Subcutaneous adipose tissue (tissue), 4 donors: ENCODE measurements around the gene ARF4. TPM values are rescaled to one million over a fixed set of nuclear protein-coding genes. Genes with fewer than 3 reads are reported as not detected.

Experiments used
- total RNA-seq, 4 donors: library from RNA; depleted of rRNA; stranded (reverse); fragments of >200 nt; gene quantifications; one replicate each; pipeline ENCODE4 v1.1.0, GENCODE V29; 2016
- TF ChIP-seq, protein P1 (sequence below): fragments of 450-650 bp; IDR thresholded peaks from one replicate; pipeline ENCODE4 v1.5.1; 2016; ENCODE audit warnings: low read depth, mild to moderate bottlenecking, control low read depth, antibody characterized with exemption, moderate library complexity

Gene ARF4
- total RNA-seq, 4 donors from 2014 or later: 76.7 to 308 (median 96.7) TPM

DNA sequence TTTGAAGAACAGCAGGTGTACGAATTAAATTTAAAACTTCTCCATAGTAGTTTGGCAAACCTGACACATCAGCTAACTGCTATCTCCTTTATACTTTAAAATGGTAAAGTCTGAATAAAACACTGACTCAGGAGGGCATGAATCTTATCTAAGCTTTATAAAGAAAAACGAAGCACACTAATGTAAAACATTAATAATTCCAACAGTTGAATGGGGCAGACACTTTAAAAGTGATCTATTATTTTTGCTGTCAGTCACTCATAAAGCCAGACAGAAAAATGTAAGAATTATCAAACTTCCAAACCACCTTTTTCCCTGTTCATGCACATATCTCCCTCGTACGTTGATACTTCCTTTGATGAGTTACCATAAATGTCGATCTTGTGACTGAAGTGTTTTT lies 2.6 kb downstream of the ARF4 start:
- TF ChIP-seq, protein P1, sequence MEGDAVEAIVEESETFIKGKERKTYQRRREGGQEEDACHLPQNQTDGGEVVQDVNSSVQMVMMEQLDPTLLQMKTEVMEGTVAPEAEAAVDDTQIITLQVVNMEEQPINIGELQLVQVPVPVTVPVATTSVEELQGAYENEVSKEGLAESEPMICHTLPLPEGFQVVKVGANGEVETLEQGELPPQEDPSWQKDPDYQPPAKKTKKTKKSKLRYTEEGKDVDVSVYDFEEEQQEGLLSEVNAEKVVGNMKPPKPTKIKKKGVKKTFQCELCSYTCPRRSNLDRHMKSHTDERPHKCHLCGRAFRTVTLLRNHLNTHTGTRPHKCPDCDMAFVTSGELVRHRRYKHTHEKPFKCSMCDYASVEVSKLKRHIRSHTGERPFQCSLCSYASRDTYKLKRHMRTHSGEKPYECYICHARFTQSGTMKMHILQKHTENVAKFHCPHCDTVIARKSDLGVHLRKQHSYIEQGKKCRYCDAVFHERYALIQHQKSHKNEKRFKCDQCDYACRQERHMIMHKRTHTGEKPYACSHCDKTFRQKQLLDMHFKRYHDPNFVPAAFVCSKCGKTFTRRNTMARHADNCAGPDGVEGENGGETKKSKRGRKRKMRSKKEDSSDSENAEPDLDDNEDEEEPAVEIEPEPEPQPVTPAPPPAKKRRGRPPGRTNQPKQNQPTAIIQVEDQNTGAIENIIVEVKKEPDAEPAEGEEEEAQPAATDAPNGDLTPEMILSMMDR: no peak

DNA sequence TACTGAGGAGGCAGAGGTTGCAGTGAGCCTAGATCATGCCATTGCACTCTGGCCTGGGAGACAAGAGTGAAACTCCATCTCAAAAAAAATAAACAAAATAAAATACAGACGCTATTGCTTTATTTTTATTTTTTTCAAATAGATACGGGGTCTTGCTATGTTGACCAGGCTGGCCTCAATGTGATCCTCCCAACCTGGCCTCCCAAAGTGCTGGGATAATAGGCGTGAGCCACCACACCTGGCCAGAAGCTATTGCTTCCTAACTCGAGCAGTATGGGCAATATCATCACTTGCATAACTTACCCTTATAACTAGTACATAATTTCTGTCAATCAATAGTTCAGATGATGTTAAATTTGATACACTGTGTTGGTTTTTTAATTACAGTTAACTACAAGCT lies 3.0 kb downstream of the ARF4 start:
- TF ChIP-seq, protein P1: no peak

DNA sequence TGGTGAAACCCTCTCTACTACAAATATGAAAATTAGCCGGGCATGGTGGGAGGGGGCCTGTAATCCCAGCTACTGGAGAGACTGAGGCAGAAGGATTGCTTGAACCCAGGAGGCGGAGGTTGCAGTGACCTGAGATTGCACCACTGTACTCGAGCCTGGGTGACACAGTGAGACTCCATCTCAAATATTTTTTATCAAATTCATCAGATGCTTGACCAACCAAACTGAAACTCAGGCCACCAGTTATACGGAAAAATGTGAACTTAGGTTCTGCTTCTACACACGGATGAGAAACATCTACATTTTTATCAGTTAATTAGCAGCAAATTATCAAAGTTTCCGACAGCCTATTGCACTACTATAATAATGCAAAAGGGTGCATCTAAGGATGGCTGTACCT lies 4.8 kb downstream of the ARF4 start:
- TF ChIP-seq, protein P1: no peak

DNA sequence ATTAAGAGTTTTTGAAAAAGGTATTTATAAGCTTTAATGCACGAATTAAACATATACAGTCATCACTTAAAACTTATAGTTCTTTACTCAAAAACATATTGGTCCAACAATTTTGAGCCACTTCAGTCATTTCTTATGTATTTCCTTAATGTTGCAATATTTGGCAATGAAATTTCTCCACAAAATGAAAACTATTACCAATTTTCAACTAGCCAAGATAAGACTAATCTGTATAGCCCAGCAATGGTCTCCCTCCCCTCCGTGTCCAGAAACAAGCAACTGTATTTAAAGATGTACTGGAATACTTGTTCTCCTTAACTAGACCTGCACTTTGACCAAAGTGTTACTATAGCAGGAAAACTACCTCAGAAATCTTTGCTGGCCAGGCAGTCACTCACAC lies 9.2 kb downstream of the ARF4 start:
- TF ChIP-seq, protein P1: no peak

DNA sequence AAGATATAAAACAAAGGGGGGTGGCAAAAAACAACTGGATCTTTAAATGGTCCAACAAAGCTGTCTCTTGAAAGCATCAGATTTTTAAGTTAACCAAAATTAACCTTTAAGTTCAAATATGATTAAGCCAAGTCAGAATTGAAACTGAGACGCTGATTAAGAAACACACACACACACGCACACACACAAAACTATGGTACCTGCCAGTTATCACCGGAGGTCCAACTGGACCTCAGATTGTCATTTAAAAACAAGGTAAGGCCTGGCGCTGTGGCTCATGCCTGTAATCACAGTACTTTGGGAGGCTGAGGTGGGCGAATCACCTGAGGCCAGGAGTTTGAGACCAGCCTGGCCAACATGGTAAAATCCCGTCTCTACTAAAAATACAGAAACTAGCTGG lies 10.4 kb downstream of the ARF4 start:
- TF ChIP-seq, protein P1: no peak

DNA sequence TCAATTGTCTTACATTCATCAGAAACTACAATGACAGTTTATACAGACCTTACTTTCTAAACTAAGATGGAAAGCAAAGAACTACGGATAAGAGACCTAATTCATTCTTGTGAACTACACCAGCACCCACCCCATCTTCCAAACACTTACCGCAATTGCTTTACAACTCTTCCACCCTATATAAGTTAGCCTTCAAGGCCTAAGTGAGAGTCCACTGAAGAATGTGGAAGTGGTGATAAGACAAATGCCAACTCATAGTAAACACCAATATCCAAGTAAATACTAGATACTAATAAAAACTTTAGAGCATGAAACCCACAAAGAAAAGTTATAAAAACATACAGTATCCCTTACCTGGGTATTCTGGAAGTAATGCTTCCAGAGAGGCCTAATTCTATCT lies 13.6 kb downstream of the ARF4 start:
- TF ChIP-seq, protein P1: no peak

DNA sequence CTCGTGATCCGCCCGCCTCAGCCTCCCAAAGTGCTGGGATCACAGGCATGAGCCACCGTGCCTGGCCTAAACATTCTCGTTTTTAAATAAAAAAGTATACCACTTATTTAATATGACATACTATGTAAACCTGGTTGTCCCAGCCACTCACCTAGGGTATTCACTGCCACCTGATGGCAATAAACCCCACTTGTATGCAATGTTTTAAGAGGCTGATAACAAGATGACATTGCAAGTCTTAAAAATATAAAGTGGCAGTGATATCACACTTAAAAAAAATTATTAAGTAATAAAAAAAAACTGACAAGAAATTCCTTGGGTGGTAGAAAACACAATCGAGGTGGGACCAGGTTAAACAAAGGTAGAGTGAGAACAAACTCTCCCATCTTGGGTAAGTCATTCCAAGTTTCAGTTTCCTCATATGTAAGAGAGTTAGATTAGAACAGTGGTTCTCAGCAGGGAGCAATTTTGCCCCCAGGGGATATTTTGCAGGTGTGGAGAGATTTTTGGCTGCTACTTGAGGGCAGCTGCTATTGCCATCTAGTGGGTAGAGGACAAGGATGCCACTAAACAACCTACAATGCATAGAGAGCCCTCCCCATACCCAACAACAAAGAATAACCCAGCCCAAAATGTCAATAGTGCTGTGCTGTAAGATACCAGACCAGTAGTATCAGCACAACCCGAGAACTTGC lies 14.5 kb downstream of the ARF4 start:
- TF ChIP-seq, protein P1: no peak
